GM12891 (cell line): ENCODE measurements around the gene GSKIP.

Source experiments
- POLR2AphosphoS5 ChIP-seq: IDR thresholded peaks from 2 replicates; pipeline ENCODE4 v1.6.1; 2011; ENCODE audit warnings: low read depth, low read length, control low read depth
- TAF1 ChIP-seq: IDR thresholded peaks from 2 replicates; pipeline ENCODE4 v1.6.1; 2011; ENCODE audit warnings: low read depth, low read length, control low read depth

GRCh38 chr14:96351986-96352385 is 11.3 kb upstream of the GSKIP start:
- no peak for TF ChIP-seq POLR2AphosphoS5
- TF ChIP-seq TAF1: no peak
